HEK293T (cell line): ENCODE measurements around the gene POU6F1.

Experiments
- ARNT ChIP-seq: fragments of 450-650 bp; IDR thresholded peaks from 2 replicates; pipeline ENCODE4 v1.6.1; 2017; ENCODE audit warnings: mild to moderate bottlenecking
- BHLHE40 ChIP-seq: fragments of 450-650 bp; IDR thresholded peaks from 2 replicates; pipeline ENCODE4 v1.6.1; 2016; ENCODE audit warnings: mild to moderate bottlenecking, moderate library complexity, borderline replicate concordance
- ELF4 ChIP-seq: fragments of 450-650 bp; IDR thresholded peaks from 2 replicates; pipeline ENCODE4 v1.6.1; 2017; ENCODE audit warnings: antibody characterized with exemption
- FOXA1 ChIP-seq: fragments of 450-650 bp; IDR thresholded peaks from 2 replicates; pipeline ENCODE4 v1.6.1; 2016; ENCODE audit warnings: mild to moderate bottlenecking
- FOXK2 ChIP-seq: fragments of 450-650 bp; IDR thresholded peaks from 2 replicates; pipeline ENCODE4 v1.6.1; 2016; ENCODE audit warnings: mild to moderate bottlenecking
- FOXM1 ChIP-seq: fragments of 450-650 bp; IDR thresholded peaks from 2 replicates; pipeline ENCODE4 v1.6.1; 2017; ENCODE audit warnings: mild to moderate bottlenecking, borderline replicate concordance
- HDGF ChIP-seq: fragments of 450-650 bp; IDR thresholded peaks from 2 replicates; pipeline ENCODE4 v1.6.1; 2017; ENCODE audit warnings: antibody characterized with exemption, borderline replicate concordance
- L3MBTL2 ChIP-seq: fragments of 450-650 bp; conservative IDR thresholded peaks from 2 replicates; pipeline ENCODE4 v1.6.1; 2016; ENCODE audit warnings: mild to moderate bottlenecking
- LEF1 ChIP-seq: fragments of 450-650 bp; IDR thresholded peaks from 2 replicates; pipeline ENCODE4 v1.6.1; 2017; ENCODE audit warnings: mild to moderate bottlenecking, borderline replicate concordance
- NFRKB ChIP-seq: fragments of 450-650 bp; IDR thresholded peaks from 2 replicates; pipeline ENCODE4 v1.6.1; 2016; ENCODE audit warnings: mild to moderate bottlenecking, moderate library complexity
- PKNOX1 ChIP-seq: fragments of 450-650 bp; IDR thresholded peaks from 2 replicates; pipeline ENCODE4 v1.6.1; 2016
- SP1 ChIP-seq: fragments of 450-650 bp; IDR thresholded peaks from 2 replicates; pipeline ENCODE4 v1.6.1; 2017
- SUZ12 ChIP-seq: fragments of 450-650 bp; IDR thresholded peaks from 2 replicates; pipeline ENCODE4 v1.6.1; 2016; ENCODE audit warnings: mild to moderate bottlenecking
- TARDBP ChIP-seq: fragments of 450-650 bp; IDR thresholded peaks from 2 replicates; pipeline ENCODE4 v1.6.1; 2016

- no peak for TF ChIP-seq SP1
- TF ChIP-seq L3MBTL2: no peak
- TF ChIP-seq SUZ12: no peak
- TF ChIP-seq NFRKB: no peak
- TF ChIP-seq BHLHE40: no peak
- TF ChIP-seq FOXM1: no peak
- TF ChIP-seq ELF4: no peak
- no peak for TF ChIP-seq FOXK2
- no peak for TF ChIP-seq FOXA1
- TF ChIP-seq TARDBP: no peak
- no peak for TF ChIP-seq PKNOX1
- no peak for TF ChIP-seq ARNT
- TF ChIP-seq HDGF: no peak
- TF ChIP-seq LEF1: no peak
Observed at GRCh38 chr12:51246254-51246853, 28.5 kb upstream of the POU6F1 start.
